ENCODE data around the gene DEFB113.

Gene DEFB113

DNA sequence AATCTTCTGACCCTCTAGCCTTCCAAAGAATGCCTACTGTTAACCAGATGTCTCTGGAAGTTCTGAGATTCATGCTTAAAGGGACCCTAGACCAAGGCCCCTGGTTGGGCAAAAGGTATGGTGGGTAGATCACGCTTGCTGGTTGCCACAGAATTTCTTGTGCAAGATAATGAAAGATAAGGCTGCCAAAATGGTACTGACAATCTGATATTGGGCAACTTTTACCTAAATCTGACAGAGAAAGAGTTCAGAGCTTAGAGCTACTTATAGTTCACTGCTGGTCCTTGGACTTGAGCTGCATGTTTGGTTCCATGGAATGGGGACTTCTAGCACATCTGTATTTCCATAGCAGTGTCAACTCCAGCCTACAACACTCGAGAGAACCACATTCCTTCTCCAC is 17.5 kb downstream of the DEFB113 start:
- Histone ChIP-seq H3K14ac (ENCODE audit: low read length in 2 of 2) (no peak overlapping the region), H2AFZ (ENCODE audit: low read depth, low read length) (no peak overlapping the region), H3K4me1 (ENCODE audit: control insufficient read depth, insufficient read depth, low read depth, low read length) (no peaks in the 10 kb centered on the region), H3K79me1 (replicated peaks; ENCODE audit: low read length, poor library complexity, severe bottlenecking) (no peaks in the 10 kb centered on the region), H2BK5ac (ENCODE audit: low read depth, low read length, poor library complexity, severe bottlenecking) (no peak overlapping the region), H3K27ac (ENCODE audit: low read length, poor library complexity, severe bottlenecking) (no peak overlapping the region), H3K36me3 (ENCODE audit: control insufficient read depth in 1 of 2, insufficient read depth in 2 of 2, low read depth in 1 of 2, low read length in 2 of 2) (no peaks in the 10 kb centered on the region), H3K18ac (ENCODE audit: low read depth in 1 of 2, low read length in 2 of 2) (no peak overlapping the region), H3K4ac (ENCODE audit: low read depth in 1 of 2, low read length in 2 of 2) (no peak overlapping the region), H2AK5ac (ENCODE audit: low read length, severe bottlenecking) (no peak overlapping the region), H3K27me3 (ENCODE audit: control insufficient read depth in 1 of 2, insufficient read depth in 1 of 2, low read length in 2 of 2) (no peaks in the 10 kb centered on the region), H3K4me2 (ENCODE audit: low read length, poor library complexity, severe bottlenecking) (no peak overlapping the region), H2BK12ac (ENCODE audit: low read length in 2 of 2) (no peak overlapping the region), H3K9me3 (ENCODE audit: control insufficient read depth, low read length) (no peaks in the 10 kb centered on the region), H4K91ac (ENCODE audit: low read length) (no peak overlapping the region), H2BK15ac (ENCODE audit: low read depth, poor library complexity, severe bottlenecking) (no peak overlapping the region), H4K8ac (ENCODE audit: low read length) (no peak overlapping the region), H3K4me3 (ENCODE audit: insufficient read depth in 1 of 2, low read depth in 1 of 2, low read length in 2 of 2) (no peak overlapping the region), H2BK120ac (ENCODE audit: low read depth, low read length) (no peak overlapping the region), H3K23ac (ENCODE audit: low read length in 2 of 2) (no peak overlapping the region), H3K9ac (ENCODE audit: low read length) (no peak overlapping the region)
- no peak for DNase-seq
- WGBS = 57% methylated on average over 2 of the region's 2 CpGs

DNA sequence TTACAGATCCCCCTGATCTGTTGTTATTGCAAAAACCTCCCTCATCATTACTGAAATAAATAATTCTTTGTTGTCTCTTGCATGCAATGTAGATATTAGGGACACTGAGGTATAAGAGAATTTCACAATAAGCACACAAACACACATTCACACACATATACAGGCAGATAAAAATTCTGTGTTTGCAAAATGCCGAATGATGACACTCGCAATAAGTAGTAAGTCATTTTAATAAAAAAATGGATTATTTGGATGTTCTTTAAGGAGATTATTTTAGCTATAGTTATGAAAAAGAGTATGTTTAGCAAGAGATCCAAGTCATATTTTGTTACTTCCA is 19.0 kb downstream of the DEFB113 start:
- Histone ChIP-seq H3K27ac (ENCODE audit: low read length, poor library complexity, severe bottlenecking) (no peak overlapping the region), H3K14ac (ENCODE audit: low read length in 2 of 2) (no peak overlapping the region), H2BK12ac (ENCODE audit: low read length in 2 of 2) (no peak overlapping the region), H2AFZ (ENCODE audit: low read depth, low read length) (no peak overlapping the region), H2BK120ac (ENCODE audit: low read depth, low read length) (no peak overlapping the region), H3K4ac (ENCODE audit: low read depth in 1 of 2, low read length in 2 of 2) (no peak overlapping the region), H2BK15ac (ENCODE audit: low read depth, poor library complexity, severe bottlenecking) (no peak overlapping the region), H3K4me2 (ENCODE audit: low read length, poor library complexity, severe bottlenecking) (no peak overlapping the region), H3K23ac (ENCODE audit: low read length in 2 of 2) (no peak overlapping the region), H3K4me1 (ENCODE audit: control insufficient read depth, insufficient read depth, low read depth, low read length) (no peaks in the 10 kb centered on the region), H4K91ac (ENCODE audit: low read length) (no peak overlapping the region), H3K9me3 (ENCODE audit: control insufficient read depth, low read length) (no peaks in the 10 kb centered on the region), H3K4me3 (ENCODE audit: insufficient read depth in 1 of 2, low read depth in 1 of 2, low read length in 2 of 2) (no peak overlapping the region), H3K27me3 (ENCODE audit: control insufficient read depth in 1 of 2, insufficient read depth in 1 of 2, low read length in 2 of 2) (no peaks in the 10 kb centered on the region), H2BK5ac (ENCODE audit: low read depth, low read length, poor library complexity, severe bottlenecking) (no peak overlapping the region), H3K9ac (ENCODE audit: low read length) (no peak overlapping the region), H3K18ac (ENCODE audit: low read depth in 1 of 2, low read length in 2 of 2) (no peak overlapping the region), H3K36me3 (ENCODE audit: control insufficient read depth in 1 of 2, insufficient read depth in 2 of 2, low read depth in 1 of 2, low read length in 2 of 2) (no peaks in the 10 kb centered on the region), H3K79me1 (replicated peaks; ENCODE audit: low read length, poor library complexity, severe bottlenecking) (no peaks in the 10 kb centered on the region), H2AK5ac (ENCODE audit: low read length, severe bottlenecking) (no peak overlapping the region), H4K8ac (ENCODE audit: low read length) (no peak overlapping the region)
- no peak for DNase-seq
- WGBS = no CpG with 5 or more reads among the region's 2 CpGs

DNA sequence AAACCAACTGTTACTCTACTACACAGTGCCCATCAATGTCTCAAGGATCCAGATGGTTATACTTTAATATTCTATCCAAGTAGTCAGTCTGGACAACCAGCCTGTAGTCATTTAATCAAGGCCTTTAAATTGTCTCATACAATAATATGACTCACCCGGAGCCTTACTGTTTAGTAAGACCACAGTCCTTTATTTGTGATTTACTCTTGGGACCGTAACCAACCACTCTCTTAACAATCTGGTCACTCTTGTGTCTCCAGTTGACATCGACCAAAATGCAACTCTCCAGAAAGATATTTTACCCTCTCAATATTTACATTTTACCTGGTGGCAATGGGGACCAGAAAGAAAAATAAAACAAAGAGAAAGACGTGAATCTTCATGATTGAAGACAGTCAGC is 20.4 kb downstream of the DEFB113 start:
- Histone ChIP-seq H3K23ac (ENCODE audit: low read length in 2 of 2) (no peak overlapping the region), H3K9me3 (ENCODE audit: control insufficient read depth, low read length) (peaks cover 5% of the 10 kb centered on the region), H4K8ac (ENCODE audit: low read length) (no peak overlapping the region), H2BK5ac (ENCODE audit: low read depth, low read length, poor library complexity, severe bottlenecking) (no peak overlapping the region), H2BK15ac (ENCODE audit: low read depth, poor library complexity, severe bottlenecking) (no peak overlapping the region), H3K27ac (ENCODE audit: low read length, poor library complexity, severe bottlenecking) (no peak overlapping the region), H3K4me3 (ENCODE audit: insufficient read depth in 1 of 2, low read depth in 1 of 2, low read length in 2 of 2) (no peak overlapping the region), H2BK120ac (ENCODE audit: low read depth, low read length) (no peak overlapping the region), H2BK12ac (ENCODE audit: low read length in 2 of 2) (no peak overlapping the region), H2AFZ (ENCODE audit: low read depth, low read length) (no peak overlapping the region), H3K9ac (ENCODE audit: low read length) (no peak overlapping the region), H3K18ac (ENCODE audit: low read depth in 1 of 2, low read length in 2 of 2) (no peak overlapping the region), H2AK5ac (ENCODE audit: low read length, severe bottlenecking) (no peak overlapping the region), H3K4me1 (ENCODE audit: control insufficient read depth, insufficient read depth, low read depth, low read length) (no peaks in the 10 kb centered on the region), H3K27me3 (ENCODE audit: control insufficient read depth in 1 of 2, insufficient read depth in 1 of 2, low read length in 2 of 2) (no peaks in the 10 kb centered on the region), H3K14ac (ENCODE audit: low read length in 2 of 2) (no peak overlapping the region), H3K79me1 (replicated peaks; ENCODE audit: low read length, poor library complexity, severe bottlenecking) (no peaks in the 10 kb centered on the region), H3K4me2 (ENCODE audit: low read length, poor library complexity, severe bottlenecking) (no peak overlapping the region), H3K4ac (ENCODE audit: low read depth in 1 of 2, low read length in 2 of 2) (no peak overlapping the region), H3K36me3 (ENCODE audit: control insufficient read depth in 1 of 2, insufficient read depth in 2 of 2, low read depth in 1 of 2, low read length in 2 of 2) (no peaks in the 10 kb centered on the region), H4K91ac (ENCODE audit: low read length) (no peak overlapping the region)
- DNase-seq = no peak
- 84% methylated on average over 4 of the region's 4 CpGs for WGBS

DNA sequence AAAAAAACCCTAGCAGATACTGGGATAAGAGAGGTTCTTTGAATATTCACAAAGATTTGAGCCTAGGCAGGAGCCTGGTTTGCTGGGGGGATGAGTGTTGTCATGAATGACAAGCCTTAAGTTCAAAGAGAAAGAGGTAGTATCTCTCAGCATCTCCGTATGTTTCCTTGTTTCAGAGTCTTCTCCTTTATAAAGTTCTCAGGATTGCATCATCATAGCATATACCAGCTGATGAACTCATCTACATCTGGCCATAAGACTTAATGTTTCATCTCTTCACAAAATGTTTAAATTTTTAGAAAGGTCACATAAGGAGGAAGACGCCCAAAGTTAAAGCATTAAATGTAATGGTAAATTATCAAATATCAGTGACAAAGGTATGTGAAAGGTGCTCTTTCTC is 22.6 kb downstream of the DEFB113 start:
- Histone ChIP-seq H3K4me2 (ENCODE audit: low read length, poor library complexity, severe bottlenecking) (no peak overlapping the region), H3K9me3 (ENCODE audit: control insufficient read depth, low read length) (peaks cover 5% of the 10 kb centered on the region), H3K27me3 (ENCODE audit: control insufficient read depth in 1 of 2, insufficient read depth in 1 of 2, low read length in 2 of 2) (no peaks in the 10 kb centered on the region), H3K36me3 (ENCODE audit: control insufficient read depth in 1 of 2, insufficient read depth in 2 of 2, low read depth in 1 of 2, low read length in 2 of 2) (no peaks in the 10 kb centered on the region), H4K91ac (ENCODE audit: low read length) (no peak overlapping the region), H3K4ac (ENCODE audit: low read depth in 1 of 2, low read length in 2 of 2) (no peak overlapping the region), H3K23ac (ENCODE audit: low read length in 2 of 2) (no peak overlapping the region), H3K4me1 (ENCODE audit: control insufficient read depth, insufficient read depth, low read depth, low read length) (no peaks in the 10 kb centered on the region), H2BK15ac (ENCODE audit: low read depth, poor library complexity, severe bottlenecking) (no peak overlapping the region), H3K27ac (ENCODE audit: low read length, poor library complexity, severe bottlenecking) (no peak overlapping the region), H3K79me1 (replicated peaks; ENCODE audit: low read length, poor library complexity, severe bottlenecking) (no peaks in the 10 kb centered on the region), H3K9ac (ENCODE audit: low read length) (no peak overlapping the region), H2AFZ (ENCODE audit: low read depth, low read length) (no peak overlapping the region), H2AK5ac (ENCODE audit: low read length, severe bottlenecking) (no peak overlapping the region), H3K14ac (ENCODE audit: low read length in 2 of 2) (no peak overlapping the region), H2BK5ac (ENCODE audit: low read depth, low read length, poor library complexity, severe bottlenecking) (no peak overlapping the region), H3K4me3 (ENCODE audit: insufficient read depth in 1 of 2, low read depth in 1 of 2, low read length in 2 of 2) (no peak overlapping the region), H2BK120ac (ENCODE audit: low read depth, low read length) (no peak overlapping the region), H2BK12ac (ENCODE audit: low read length in 2 of 2) (no peak overlapping the region), H4K8ac (ENCODE audit: low read length) (no peak overlapping the region), H3K18ac (ENCODE audit: low read depth in 1 of 2, low read length in 2 of 2) (no peak overlapping the region)
- no CpG with 5 or more reads among the region's 2 CpGs for WGBS
- no peak for DNase-seq

All from mesenchymal stem cell (in vitro differentiated cells and primary cell).